Right lobe of liver (tissue), 4 donors: ENCODE measurements around the gene ALDH2.

Source experiments
- POLR2A ChIP-seq: fragments of 450-650 bp; IDR thresholded peaks from one replicate; pipeline ENCODE4 v1.6.1; 2017; ENCODE audit warnings: antibody characterized with exemption, mild to moderate bottlenecking
- TF ChIP-seq, protein P1 (sequence below), 4 donors: fragments of 200-600 bp in 3 of 4; fragments of 450-650 bp in 1 of 4; IDR thresholded peaks; one replicate each; pipeline versions ENCODE4 v1.5.1 to v1.8.0; 2016 to 2022; ENCODE audit warnings: antibody characterized with exemption in 4 of 4, mild to moderate bottlenecking in 2 of 4
- donor health status: DM: no; HTN: no; CAD: no.
- donor health status: DM: no; HTN: no; CAD: no.
- donor health status: DM: no; HTN: yes; CAD: no.

DNA sequence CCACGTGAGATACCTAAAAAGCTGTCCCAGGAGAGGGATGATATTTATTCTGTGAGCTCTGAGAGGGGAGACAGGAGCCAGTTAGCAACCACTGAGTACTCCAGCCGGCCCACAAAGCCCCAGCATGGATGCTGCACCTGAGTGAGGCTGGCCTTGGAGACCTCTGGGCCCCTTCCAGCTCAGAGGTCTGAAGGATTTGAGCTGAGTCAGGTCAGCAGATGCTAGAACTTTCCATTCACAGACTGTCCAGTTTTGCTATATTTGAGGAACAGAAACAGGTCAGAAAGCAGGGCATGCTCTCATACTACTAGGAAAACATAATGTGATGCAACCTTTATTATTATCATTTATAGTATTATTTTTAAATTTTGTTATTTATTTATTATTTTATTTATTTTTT is 60.3 kb downstream of the ALDH2 start:
- TF ChIP-seq POLR2A: no peak
- TF ChIP-seq, protein P1, sequence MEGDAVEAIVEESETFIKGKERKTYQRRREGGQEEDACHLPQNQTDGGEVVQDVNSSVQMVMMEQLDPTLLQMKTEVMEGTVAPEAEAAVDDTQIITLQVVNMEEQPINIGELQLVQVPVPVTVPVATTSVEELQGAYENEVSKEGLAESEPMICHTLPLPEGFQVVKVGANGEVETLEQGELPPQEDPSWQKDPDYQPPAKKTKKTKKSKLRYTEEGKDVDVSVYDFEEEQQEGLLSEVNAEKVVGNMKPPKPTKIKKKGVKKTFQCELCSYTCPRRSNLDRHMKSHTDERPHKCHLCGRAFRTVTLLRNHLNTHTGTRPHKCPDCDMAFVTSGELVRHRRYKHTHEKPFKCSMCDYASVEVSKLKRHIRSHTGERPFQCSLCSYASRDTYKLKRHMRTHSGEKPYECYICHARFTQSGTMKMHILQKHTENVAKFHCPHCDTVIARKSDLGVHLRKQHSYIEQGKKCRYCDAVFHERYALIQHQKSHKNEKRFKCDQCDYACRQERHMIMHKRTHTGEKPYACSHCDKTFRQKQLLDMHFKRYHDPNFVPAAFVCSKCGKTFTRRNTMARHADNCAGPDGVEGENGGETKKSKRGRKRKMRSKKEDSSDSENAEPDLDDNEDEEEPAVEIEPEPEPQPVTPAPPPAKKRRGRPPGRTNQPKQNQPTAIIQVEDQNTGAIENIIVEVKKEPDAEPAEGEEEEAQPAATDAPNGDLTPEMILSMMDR (IDR thresholded peaks at IDR 0.05): no peak
